PFSK-1 (cell line): ENCODE measurements around the gene TRAP1.

Experiments used
- POLR2AphosphoS5 ChIP-seq: IDR thresholded peaks from 2 replicates; pipeline ENCODE4 v1.6.1; 2012; ENCODE audit warnings: low read depth, mild to moderate bottlenecking, control low read depth, low read length, moderate library complexity
- REST ChIP-seq, 2 experiments: IDR thresholded peaks; 2 replicates each; pipeline versions ENCODE4 v1.6.1 to v1.8.0; 2011 to 2012; ENCODE audit warnings: low read depth in 2 of 2, low read length in 2 of 2, control low read depth in 1 of 2, inconsistent platforms in 1 of 2, mild to moderate bottlenecking in 1 of 2, moderate library complexity in 1 of 2; ENCODE audit not compliant: insufficient read depth in 1 of 2
- SIN3A ChIP-seq: IDR thresholded peaks from 2 replicates; pipeline ENCODE4 v1.6.1; 2012; ENCODE audit warnings: mild to moderate bottlenecking, low read length, moderate library complexity, borderline replicate concordance; ENCODE audit not compliant: insufficient read depth
- TAF1 ChIP-seq: IDR thresholded peaks from 2 replicates; pipeline ENCODE4 v1.6.1; 2012; ENCODE audit warnings: low read length, control low read depth, borderline replicate concordance; ENCODE audit not compliant: insufficient read depth

GRCh38 chr16:3675601-3676130 lies 41.7 kb downstream of the TRAP1 start:
- TF ChIP-seq SIN3A (no peak), POLR2AphosphoS5 (no peak), REST (IDR thresholded peaks at IDR 0.05; ENCODE audit: insufficient read depth in 1 of 2, low read depth in 2 of 2, low read length in 2 of 2) (no peak), TAF1 (no peak)
